Activated CD8-positive, alpha-beta memory T cell treated with anti-CD3 and anti-CD28 coated beads for 24 hours (primary cell): Measurements from ENCODE around the gene SMIM43.
"Not testable (repeated sequence)": the region's sequence is repeated elsewhere in the genome, so short reads cannot be mapped to it uniquely, and the experiment has no call there.

Experiments used
- DNase-seq: peaks from one replicate; pipeline ENCODE4 v3.0.0-alpha.2; 2020

The SMIM43 gene

DNA sequence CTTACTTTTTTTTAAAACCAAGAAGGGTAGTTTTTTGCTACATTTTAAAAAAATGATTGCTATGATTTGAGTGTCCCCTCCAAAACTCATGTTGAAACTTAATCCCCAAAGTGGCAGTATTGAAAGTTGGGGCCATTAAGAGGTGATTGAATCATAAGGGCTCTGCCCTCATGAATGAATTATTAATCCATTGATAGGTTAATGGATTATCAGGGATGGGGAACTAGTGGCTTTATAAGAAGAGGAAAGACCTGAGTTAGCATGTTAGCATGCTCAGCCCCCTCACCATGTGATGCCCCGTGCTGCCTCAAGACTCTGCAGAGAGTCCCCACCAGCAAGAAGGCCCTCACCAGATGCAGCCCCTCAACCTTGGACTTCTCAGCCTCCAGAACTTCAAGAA, 31.0 kb downstream of the SMIM43 start:
- DNase-seq: no peak

DNA sequence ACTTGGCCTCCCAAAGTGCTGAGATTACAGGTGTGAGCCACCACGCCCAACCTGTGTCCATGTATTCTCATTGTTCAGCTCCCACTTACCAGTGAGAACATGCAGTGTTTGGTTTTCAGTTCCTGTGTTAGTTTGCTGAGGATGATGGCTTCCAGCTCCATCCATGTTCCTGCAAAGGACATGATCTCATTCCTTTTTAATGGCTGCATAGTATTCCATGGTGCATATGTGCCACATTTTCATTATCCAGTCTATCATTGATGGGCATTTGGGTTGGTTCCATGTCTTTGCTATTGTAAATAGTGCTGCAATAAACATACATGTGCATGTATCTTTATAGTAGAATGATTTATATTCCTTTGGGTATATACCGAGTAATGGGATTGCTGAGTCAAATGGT, 35.2 kb downstream of the SMIM43 start:
- DNase-seq: not testable (repeated sequence)

DNA sequence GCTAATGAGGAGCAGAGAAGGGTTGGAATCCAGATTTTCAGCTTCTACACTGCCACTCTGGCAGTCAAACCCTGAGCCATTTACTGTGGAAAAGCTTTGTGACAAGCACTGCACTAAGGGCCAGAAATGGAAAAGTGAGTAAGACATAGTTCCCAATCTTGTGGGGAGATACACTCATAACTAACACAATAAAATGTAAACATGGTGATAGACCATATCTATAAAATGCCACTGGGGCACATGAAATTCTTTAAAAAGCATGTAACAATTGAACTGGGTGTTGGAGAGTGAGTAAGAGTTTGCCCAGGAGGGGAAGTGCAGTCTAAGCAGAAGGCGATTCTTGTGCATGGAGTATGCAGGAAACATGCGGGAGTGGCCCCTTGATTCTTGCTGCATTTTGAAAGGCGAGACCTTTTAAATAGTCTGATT, 36.2 kb downstream of the SMIM43 start:
- DNase-seq: no peak

DNA sequence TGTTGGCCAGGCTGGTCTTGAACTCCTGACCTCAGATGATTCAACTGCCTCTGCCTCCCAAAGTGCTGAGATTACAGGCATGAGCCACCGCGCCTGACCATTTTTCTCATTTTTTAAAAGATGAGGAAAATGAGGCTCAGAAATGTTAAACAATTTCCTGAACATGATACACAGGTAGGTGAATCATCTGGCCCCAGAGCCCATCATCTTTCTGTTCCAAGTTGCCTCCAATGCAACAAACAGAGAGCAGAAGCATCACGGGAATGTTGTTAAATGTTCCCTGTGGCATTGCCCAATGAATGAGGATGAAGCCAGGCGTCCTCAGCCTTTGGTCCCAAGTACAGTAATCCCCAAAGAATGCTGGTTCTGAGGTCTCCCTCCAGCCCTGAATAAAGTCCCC, 36.9 kb downstream of the SMIM43 start:
- DNase-seq: no peak

DNA sequence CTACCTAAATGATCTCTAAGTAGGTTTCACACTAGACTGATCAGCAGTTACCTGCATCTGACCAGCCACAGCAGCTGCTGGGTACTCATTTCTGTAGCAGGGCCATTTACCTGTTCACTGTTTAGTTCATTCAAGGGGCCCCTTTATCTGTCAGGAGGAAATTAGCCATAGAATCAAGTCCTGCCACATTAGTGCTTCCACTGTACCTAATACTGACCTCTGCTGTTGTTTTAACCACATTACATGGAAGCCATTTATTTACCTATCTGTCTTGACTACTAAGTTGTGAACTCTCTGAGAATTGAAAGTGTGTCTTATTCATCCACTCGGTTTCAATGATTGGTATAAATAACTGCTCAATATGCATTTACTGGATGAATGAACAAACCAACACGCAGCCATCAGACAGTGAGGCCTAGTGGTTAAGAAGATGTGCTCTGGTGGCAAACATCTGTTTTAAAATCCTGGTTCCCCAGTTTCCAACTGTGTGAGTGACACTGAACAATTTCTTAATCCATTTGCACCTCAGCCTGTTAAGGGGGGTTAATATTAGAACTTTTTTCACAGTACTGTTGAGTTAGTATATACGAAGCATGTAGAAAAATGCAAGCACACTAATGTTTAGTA, 38.2 kb downstream of the SMIM43 start:
- DNase-seq: peak; percentile 60

DNA sequence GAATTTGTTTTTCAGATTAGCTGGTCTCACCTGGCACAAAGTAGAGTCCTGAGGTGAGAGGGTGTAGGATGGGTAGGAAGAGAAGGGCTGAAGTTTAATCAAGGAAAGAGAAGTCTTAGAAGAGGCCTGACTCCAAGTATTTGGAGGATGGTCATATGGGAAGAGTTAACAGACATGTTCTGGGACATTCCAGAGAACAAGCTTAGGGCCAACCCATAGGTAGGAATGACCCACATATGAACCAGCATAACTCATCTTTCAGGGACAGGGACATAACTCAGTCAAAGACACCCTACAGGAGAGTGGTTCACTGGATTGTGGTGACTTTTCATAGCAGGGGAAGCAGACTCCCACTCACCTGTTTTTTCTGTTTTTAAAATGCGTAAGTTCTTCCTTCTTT, 40.3 kb downstream of the SMIM43 start:
- no peak for DNase-seq

DNA sequence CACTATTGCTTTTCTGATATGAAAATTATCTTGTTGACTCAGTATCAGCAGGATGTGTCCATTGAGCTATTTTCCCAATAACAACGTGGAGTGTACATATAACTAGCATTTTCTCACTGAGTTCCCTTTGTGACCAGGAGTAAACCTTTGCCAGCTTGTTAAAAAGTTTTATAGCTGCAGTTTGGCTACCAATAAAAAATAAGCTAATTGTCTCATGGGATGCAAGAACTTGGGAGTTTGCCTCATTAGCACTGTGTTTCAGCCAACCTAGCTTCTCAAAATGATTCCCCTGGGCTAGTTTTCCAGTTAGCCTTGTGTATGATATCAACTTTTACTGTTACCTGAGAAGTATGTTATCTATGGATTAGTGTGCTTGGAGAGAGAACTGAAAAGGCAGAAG, 43.3 kb downstream of the SMIM43 start:
- DNase-seq: no peak

DNA sequence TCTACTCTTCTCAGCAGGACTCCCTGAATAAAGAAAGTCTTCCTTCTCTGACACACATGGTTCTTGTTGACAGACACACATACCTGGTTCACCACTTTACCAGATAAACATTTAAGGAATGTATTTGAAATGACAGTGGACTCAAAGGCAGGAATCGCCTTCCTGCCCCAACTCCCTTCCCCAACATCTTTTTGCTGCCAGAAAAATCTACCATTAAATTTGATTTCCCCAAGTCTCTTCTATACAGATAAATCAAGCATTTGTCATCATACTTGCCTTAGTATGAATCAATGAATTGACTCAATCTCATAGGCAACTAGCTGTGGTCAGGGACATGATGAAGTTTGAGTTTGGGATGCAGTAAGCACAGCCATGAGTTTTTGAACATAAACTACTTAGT, 44.9 kb downstream of the SMIM43 start:
- DNase-seq: no peak

DNA sequence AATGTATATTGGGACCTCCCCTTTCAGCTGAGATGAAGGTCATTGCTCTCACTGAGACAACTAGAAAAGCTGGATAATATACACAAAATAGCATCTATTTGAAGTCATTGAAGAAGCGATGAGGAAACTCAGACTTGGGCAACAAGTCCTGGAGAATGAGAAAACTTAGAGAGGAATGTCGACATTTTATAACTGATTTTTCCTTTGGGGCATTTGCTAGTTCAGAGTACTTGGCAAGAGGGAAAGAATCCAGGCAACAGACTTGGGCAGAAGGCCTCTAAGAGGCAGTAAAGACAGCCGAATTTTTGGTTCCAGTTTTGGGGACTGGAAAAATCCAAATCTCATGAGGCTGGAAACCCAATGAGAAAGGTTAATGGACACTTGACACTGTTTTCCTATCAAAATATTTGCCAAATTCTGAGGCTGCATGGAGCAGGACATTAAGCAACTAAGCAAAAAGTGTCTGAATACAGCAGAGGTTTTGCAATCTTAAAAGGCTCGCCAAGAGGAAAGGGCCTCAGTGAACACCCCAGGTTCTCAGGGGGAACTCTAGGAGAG, 47.2 kb downstream of the SMIM43 start:
- no peak for DNase-seq

DNA sequence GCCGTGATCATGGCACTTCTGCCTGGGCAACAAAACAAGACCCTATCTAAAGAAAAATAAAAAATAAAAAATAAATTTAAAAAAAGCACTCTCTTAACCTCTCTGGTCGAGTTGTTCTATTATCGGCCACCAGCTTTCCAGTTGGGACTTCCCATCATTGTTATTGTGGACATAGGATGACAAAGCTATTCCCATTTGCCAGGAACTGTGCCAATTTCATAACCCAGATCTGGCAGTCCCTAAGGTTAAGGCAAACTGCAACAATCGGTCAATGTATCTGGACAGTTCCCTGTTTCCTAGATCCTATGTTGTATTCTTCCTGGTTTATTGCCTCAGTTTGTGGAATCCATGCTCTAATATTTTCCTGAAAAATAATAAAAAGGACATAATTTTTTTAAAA, 50.4 kb downstream of the SMIM43 start:
- no peak for DNase-seq

DNA sequence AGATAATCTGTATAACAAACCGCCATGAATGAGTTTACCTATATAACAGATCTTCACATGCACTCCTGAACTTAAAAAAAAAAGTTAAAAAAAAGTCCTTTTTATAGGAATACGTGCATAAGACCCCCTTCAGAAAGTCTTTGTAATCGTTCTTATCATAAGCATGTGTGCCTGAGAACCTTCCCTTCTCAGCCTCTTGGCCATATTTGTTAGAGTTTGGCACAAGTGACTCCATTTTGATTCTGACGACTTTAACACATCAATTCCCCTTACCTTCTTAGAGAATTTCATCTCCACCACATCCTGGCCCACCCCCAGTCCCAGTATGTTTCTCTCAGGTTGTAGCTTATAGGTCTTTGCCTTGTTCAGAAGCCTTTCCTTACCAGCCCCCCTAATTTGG, 52.2 kb downstream of the SMIM43 start:
- no peak for DNase-seq

DNA sequence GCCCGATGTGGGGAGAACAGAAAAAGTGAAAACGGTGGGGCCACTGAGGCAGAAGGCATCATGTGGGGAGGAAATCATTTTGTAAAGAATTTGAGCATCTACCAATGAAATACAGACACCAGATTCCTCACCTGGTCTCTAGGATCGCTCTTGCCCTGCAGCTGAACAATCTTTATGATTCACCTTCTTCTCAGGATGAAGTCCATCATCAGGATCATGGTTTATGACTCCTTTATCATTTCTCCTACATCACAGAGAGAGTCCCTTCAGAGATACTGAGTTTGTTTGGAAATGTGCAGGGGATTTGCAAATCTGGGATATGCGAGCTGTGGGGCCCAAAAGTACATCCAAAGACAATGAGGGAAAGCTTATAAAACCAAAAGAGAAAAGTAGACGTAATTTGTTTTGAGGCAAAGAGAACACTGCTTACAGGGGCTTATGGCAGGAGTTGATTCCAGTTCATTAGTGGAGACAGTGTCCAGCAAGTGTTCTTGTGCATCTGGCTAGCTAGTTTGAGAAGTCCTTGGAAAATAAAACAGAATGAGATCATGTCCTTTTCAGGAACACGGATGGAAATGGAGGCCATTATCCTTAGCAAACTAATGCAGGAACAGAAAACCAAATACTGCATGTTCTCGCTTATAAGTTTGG, 52.8 kb downstream of the SMIM43 start:
- no peak for DNase-seq

DNA sequence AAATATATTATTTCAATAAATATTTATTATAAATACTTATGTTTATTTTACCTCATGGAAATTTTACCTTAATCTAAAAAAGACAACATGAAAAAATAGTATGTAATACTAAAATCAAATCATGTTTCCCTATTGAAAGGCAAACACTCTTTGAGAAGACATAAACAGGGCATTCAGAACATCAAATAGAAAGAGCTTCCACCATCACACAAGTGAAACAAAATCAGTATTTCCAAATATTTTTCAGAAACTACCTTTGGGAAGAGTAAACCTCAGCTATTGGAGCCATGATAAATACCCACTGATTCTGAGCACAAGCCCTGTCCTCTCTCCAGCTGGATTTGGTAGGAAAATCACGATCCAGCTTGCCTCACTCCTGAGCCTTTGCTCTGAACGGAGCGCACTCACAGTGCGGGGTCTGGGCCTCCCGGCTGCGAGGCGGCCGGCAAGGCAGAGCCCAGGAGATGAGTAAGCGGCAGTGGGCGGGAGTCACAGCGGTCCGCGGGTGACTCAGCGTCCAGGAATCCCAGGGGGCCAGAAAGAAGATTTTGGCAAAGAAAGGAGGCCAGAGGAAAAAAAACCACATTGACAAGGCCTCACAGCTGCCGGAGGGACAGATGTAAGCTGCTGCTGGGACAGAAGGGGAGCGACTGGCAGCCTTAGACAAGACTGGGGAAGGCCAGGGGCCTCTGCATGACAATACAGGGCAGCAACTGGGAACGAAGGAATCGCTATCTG, 53.5 kb downstream of the SMIM43 start:
- peak; percentile 63 for DNase-seq

DNA sequence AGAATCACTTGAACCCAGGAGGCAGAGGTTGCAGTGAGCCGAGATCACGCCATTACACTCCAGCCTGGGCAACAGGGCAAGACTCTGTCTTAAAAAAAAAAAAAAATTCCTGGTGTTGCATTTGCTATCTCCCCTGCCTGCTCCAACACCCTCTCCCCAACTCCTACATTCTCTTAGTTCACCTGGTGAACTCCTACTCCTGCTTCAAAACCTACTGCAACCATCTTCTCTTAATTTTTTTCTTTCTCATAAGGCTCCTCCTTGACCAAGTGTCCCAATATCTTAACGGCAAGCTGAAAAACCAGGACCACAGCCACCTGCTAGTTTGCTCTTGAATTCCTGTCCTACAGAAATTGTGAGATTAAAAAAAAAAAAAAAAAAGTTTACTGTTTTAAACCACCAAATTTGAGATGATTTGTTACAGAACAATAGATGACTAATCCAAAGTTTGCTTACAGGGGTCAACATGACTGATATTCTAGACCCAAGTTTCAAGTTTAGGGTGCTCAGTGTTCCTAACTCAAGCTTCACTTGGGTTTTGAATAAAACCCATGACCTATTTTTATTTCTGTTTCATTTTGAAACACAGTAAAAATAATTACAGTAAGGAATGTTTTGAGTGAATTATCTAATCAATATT, 55.1 kb downstream of the SMIM43 start:
- DNase-seq: no peak
